Left forelimb (tissue), 1 donor: ENCODE measurements around the gene RANBP3.
"Not testable (repeated sequence)": the region's sequence is repeated elsewhere in the genome, so short reads cannot be mapped to it uniquely, and the experiment has no call there.

ENCODE experiments used
- DNase-seq: peaks from one replicate; pipeline ENCODE4 v3.0.0-alpha.2; 2018; ENCODE audit warnings: low spot score

The RANBP3 gene

GRCh38 chr19:5903624-5904351 lies 74.2 kb downstream of the RANBP3 start, which contains the start of gene NDUFA11:
Gene NDUFA11 (minus strand): TSS chr19:5903790. CDS start chr19:5903708, 82 bp downstream.
- DNase-seq: peak; percentile 99

GRCh38 chr19:5903056-5903623 lies 74.8 kb downstream of the RANBP3 start:
- no peak for DNase-seq

GRCh38 chr19:5900976-5901375 lies 77.0 kb downstream of the RANBP3 start:
- no peak for DNase-seq

GRCh38 chr19:5899728-5900526 lies 78.0 kb downstream of the RANBP3 start:
- no peak for DNase-seq

GRCh38 chr19:5897189-5897969 lies 80.6 kb downstream of the RANBP3 start:
- DNase-seq: no peak

GRCh38 chr19:5896365-5897076 lies 81.4 kb downstream of the RANBP3 start:
- no peak for DNase-seq

- no peak for DNase-seq
Measured at GRCh38 chr19:5895890-5896289, 82.0 kb downstream of the RANBP3 start.

- no peak for DNase-seq
Measured at GRCh38 chr19:5895409-5895808, 82.5 kb downstream of the RANBP3 start.

GRCh38 chr19:5894704-5895349 lies 83.1 kb downstream of the RANBP3 start:
- no peak for DNase-seq

- DNase-seq: no peak
Measured at GRCh38 chr19:5893907-5894703, 83.8 kb downstream of the RANBP3 start.

GRCh38 chr19:5893296-5893903 lies 84.5 kb downstream of the RANBP3 start:
- no peak for DNase-seq

GRCh38 chr19:5892772-5893275 lies 85.1 kb downstream of the RANBP3 start:
- DNase-seq: no peak

- no peak for DNase-seq
Measured at GRCh38 chr19:5891938-5892771, 85.8 kb downstream of the RANBP3 start.

- DNase-seq: no peak
Measured at GRCh38 chr19:5891572-5891937, 86.4 kb downstream of the RANBP3 start.

GRCh38 chr19:5890099-5890498 lies 87.8 kb downstream of the RANBP3 start:
- DNase-seq: no peak

GRCh38 chr19:5889288-5889971 lies 88.5 kb downstream of the RANBP3 start:
- no peak for DNase-seq

- not testable (repeated sequence) for DNase-seq
Measured at GRCh38 chr19:5884065-5884811, 93.7 kb downstream of the RANBP3 start.
